ENCODE measurements around the gene PTPRN2.

- TF ChIP-seq POLR2A (IDR thresholded peaks at IDR 0.05) (no peak), CTCF (IDR thresholded peaks at IDR 0.05) (no peak), POLR2AphosphoS5 (IDR thresholded peaks at IDR 0.05) (no peak), EP300 (IDR thresholded peaks at IDR 0.05) (no peak)
Observed at GRCh38 chr7:158065340-158065739, 522.3 kb downstream of the PTPRN2 start.
